Measurements from ENCODE around the gene LAMC3. TPM values are rescaled to one million over a fixed set of nuclear protein-coding genes. Genes with fewer than 3 reads are reported as not detected.

LAMC3 gene
- total RNA-seq, 6 donors from 2014 or later, result 6.7 to 56.0 (median 19.5) TPM

GRCh38 chr9:131125038-131125287, 116.0 kb downstream of the LAMC3 start:
- H3K9me3 ChIP-seq, result no peaks in the 10 kb centered on the region
- peaks cover 14 to 18% (median 16%) of the 10 kb centered on the region in 4 donors for H3K4me1 ChIP-seq
- peak overlapping the region; percentile 27 to 99 (median 80) for H3K4me3 ChIP-seq
- H3K36me3 ChIP-seq, result peaks cover 16 to 28% (median 22%) of the 10 kb centered on the region in 4 donors
- no peaks in the 10 kb centered on the region for H3K27me3 ChIP-seq
- TF ChIP-seq EP300 (IDR thresholded peaks at IDR 0.05), result no peak
- no peak for TF ChIP-seq POLR2AphosphoS5 (IDR thresholded peaks at IDR 0.05)
- no peak for TF ChIP-seq CTCF (IDR thresholded peaks at IDR 0.05)
- no peak for TF ChIP-seq POLR2A (IDR thresholded peaks at IDR 0.05)
- 2 to 4% methylated on average over 7 of the region's 7 CpGs for WGBS, 2 donors
- ATAC-seq (ENCODE audit: low FRiP score in 2 of 2) (peak in 1 of 2 donors; percentile 2), DNase-seq (no peak)
- peak overlapping the region; percentile 83 to 92 (median 87) for H3K27ac ChIP-seq

GRCh38 chr9:131125288-131126058, 116.5 kb downstream of the LAMC3 start, which contains the start of gene NUP214:
NUP214 (plus strand) TSS chr9:131125586; CDS start chr9:131125705, 119 bp downstream.
- Histone ChIP-seq H3K4me3 (peak within 1 kb of the TSS; percentile 68 to 99 (median 84)), H3K36me3 (peaks cover 16 to 33% (median 27%) of the 10 kb centered on the region in 4 donors), H3K9me3 (no peaks in the 10 kb centered on the region), H3K27ac (peak within 1 kb of the TSS; percentile 83 to 92 (median 87)), H3K27me3 (no peaks in the 10 kb centered on the region), H3K4me1 (peaks cover 14 to 18% (median 16%) of the 10 kb centered on the region in 4 donors)
- 0% methylated on average over 5 to 53 of the region's 61 CpGs for WGBS, 2 donors
- TF ChIP-seq CTCF (IDR thresholded peaks at IDR 0.05), result peak in 3 of 6 experiments; percentile 13 to 52 (median 30)
- peak in 3 of 4 donors; percentile 82 to 91 (median 90) for TF ChIP-seq POLR2A (IDR thresholded peaks at IDR 0.05)
- peak in 1 of 4 donors; percentile 91 for TF ChIP-seq EP300 (IDR thresholded peaks at IDR 0.05)
- peak; percentile 99 to 100 for TF ChIP-seq POLR2AphosphoS5 (IDR thresholded peaks at IDR 0.05)
- peak; percentile 99 to 100 for DNase-seq
- ATAC-seq (ENCODE audit: low FRiP score in 2 of 2), result peak; percentile 99 to 100

GRCh38 chr9:131126059-131126426, 117.1 kb downstream of the LAMC3 start:
- WGBS, 2 donors, result 0 to 1% methylated on average over 11 of the region's 11 CpGs
- Histone ChIP-seq H3K36me3 (peaks cover 17 to 39% (median 32%) of the 10 kb centered on the region in 4 donors), H3K4me1 (peaks cover 14 to 18% (median 16%) of the 10 kb centered on the region in 4 donors), H3K4me3 (peak overlapping the region; percentile 68 to 99 (median 84)), H3K9me3 (no peaks in the 10 kb centered on the region), H3K27ac (peak overlapping the region; percentile 83 to 92 (median 87)), H3K27me3 (no peaks in the 10 kb centered on the region)
- DNase-seq (no peak), ATAC-seq (ENCODE audit: low FRiP score in 2 of 2) (no peak)
- TF ChIP-seq POLR2AphosphoS5 (IDR thresholded peaks at IDR 0.05) (no peak), EP300 (IDR thresholded peaks at IDR 0.05) (no peak), CTCF (IDR thresholded peaks at IDR 0.05) (no peak), POLR2A (IDR thresholded peaks at IDR 0.05) (no peak)

GRCh38 chr9:131129183-131129582, 120.2 kb downstream of the LAMC3 start:
- Histone ChIP-seq H3K4me3 (no peak overlapping the region), H3K27me3 (no peaks in the 10 kb centered on the region), H3K4me1 (peaks cover 14 to 18% (median 16%) of the 10 kb centered on the region in 4 donors), H3K27ac (no peak overlapping the region), H3K9me3 (no peaks in the 10 kb centered on the region), H3K36me3 (peaks cover 32 to 70% (median 61%) of the 10 kb centered on the region in 4 donors)
- DNase-seq (no peak), ATAC-seq (ENCODE audit: low FRiP score in 2 of 2) (no peak)
- 82 to 86% methylated on average over 3 of the region's 3 CpGs for WGBS, 2 donors
- TF ChIP-seq POLR2A (IDR thresholded peaks at IDR 0.05), result no peak
- TF ChIP-seq POLR2AphosphoS5 (IDR thresholded peaks at IDR 0.05), result no peak
- TF ChIP-seq EP300 (IDR thresholded peaks at IDR 0.05), result no peak

GRCh38 chr9:131138676-131139075, 129.7 kb downstream of the LAMC3 start:
- no peak for ATAC-seq (ENCODE audit: low FRiP score in 2 of 2)
- TF ChIP-seq POLR2AphosphoS5 (IDR thresholded peaks at IDR 0.05), result no peak
- TF ChIP-seq CTCF (IDR thresholded peaks at IDR 0.05), result no peak
- TF ChIP-seq POLR2A (IDR thresholded peaks at IDR 0.05), result no peak
- TF ChIP-seq EP300 (IDR thresholded peaks at IDR 0.05), result no peak
- Histone ChIP-seq H3K36me3 (peaks cover 41 to 100% (median 83%) of the 10 kb centered on the region in 4 donors), H3K4me1 (no peaks in the 10 kb centered on the region), H3K4me3 (no peak overlapping the region), H3K27ac (no peak overlapping the region), H3K9me3 (no peaks in the 10 kb centered on the region), H3K27me3 (no peaks in the 10 kb centered on the region)
- DNase-seq, result no peak
- WGBS, 2 donors, result 88 to 100% methylated on average over 2 of the region's 2 CpGs

All from upper lobe of left lung (tissue), 6 donors.